ENCODE data around the gene DLG2. TPM values are rescaled to one million over a fixed set of nuclear protein-coding genes. Genes with fewer than 3 reads are reported as not detected.

Gene DLG2
- total RNA-seq, 4 donors from 2014 or later = 0.18 to 8.3 (median 2.5) TPM

DNA sequence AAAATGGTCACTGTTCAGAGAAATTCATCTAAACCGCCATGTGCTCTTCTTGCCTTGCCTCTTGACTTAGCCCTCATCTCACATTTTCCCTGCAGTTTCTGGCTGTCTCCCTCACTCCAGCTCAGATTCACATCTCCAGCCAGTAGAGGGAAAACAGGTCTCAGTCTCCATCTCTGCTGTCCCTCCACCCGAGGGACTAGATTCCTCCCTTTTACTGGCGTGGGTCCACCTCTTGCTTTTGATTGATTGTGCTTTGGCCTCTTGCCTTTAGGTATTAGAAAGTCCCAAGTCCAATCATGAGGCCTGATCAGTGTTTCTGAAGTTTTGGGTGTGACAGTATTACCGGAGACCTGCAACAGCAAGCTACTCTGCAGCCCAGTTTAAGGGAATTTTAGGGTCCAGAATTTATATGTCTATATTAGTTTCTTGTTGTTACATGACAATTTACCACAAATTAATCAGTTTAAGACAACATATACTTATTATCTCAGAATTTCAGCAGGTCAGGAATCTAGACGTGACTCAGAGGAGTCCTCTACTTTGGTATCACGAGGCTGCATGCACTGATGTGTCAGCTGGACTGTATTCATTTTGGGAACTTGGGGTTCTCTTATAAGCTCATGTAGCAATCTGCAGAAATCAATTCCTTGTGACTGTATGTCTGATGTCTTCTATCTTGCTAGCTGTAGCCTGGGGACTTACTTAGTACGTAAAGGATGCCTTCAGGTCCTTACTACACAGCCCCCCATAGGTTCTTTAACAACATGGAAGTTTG, 1535.7 kb downstream of the DLG2 start:
- Histone ChIP-seq H3K9me3 (no peaks in the 10 kb centered on the region), H3K36me3 (no peaks in the 10 kb centered on the region), H3K4me1 (no peaks in the 10 kb centered on the region), H3K27ac (no peak overlapping the region), H3K4me3 (no peak overlapping the region), H3K27me3 (no peaks in the 10 kb centered on the region)
- no peak for TF ChIP-seq CTCF (IDR thresholded peaks at IDR 0.05)
- no peak for TF ChIP-seq POLR2A (IDR thresholded peaks at IDR 0.05)
- no peak for DNase-seq

- H3K4me3 ChIP-seq = no peak overlapping the region
- H3K4me1 ChIP-seq = no peaks in the 10 kb centered on the region
- H3K27ac ChIP-seq = no peak overlapping the region
- no peak for DNase-seq
- no peaks in the 10 kb centered on the region for H3K9me3 ChIP-seq
- TF ChIP-seq CTCF (IDR thresholded peaks at IDR 0.05) (no peak), POLR2A (IDR thresholded peaks at IDR 0.05) (no peak)
- no peaks in the 10 kb centered on the region for H3K27me3 ChIP-seq
- no peaks in the 10 kb centered on the region for H3K36me3 ChIP-seq
Measured at GRCh38 chr11:84089072-84090057, 1537.8 kb downstream of the DLG2 start.

DNA sequence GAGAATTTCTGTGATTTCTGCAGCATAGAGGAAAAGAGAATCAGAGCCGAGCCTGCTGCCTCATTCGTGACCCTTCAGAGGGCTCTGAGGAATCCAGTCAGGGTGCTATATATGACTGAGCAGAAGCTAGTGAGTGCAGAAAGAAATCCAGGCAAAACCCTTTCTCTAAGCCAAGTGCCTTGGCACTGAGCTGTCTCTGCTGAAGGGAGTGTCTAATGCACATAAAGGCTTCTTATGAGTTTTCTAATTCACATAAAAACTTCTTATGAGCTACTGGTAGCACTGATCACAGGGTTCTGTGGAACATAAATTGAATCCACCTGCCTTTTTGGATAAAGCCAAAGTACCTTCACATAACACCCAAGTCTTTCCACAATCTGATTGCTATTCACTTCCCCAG, 1555.3 kb downstream of the DLG2 start:
- TF ChIP-seq POLR2A (IDR thresholded peaks at IDR 0.05) = no peak
- TF ChIP-seq CTCF (IDR thresholded peaks at IDR 0.05) = no peak

DNA sequence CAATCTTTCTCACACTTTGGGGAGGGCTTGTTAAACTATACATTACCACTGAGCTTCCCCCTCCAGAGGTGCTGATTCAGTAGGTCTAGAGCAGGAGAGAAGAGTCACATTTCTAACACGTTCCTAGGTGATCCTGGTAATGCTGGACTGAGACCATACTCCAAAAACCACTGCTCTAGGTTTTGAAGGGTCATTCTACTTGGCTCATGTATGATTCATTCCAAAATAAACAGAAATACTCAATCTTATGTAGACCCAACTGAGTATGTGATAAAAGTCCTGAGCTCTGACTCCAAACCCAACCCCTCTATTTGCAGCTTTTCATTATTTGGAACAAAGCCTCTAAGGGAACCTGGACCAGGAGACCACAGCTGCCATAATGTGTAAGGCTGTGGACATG, 1558.1 kb downstream of the DLG2 start:
- H3K4me1 ChIP-seq = no peaks in the 10 kb centered on the region
- no peak overlapping the region for H3K27ac ChIP-seq
- H3K27me3 ChIP-seq = no peaks in the 10 kb centered on the region
- H3K4me3 ChIP-seq = no peak overlapping the region
- no peak for DNase-seq
- no peaks in the 10 kb centered on the region for H3K9me3 ChIP-seq
- no peak for TF ChIP-seq POLR2A (IDR thresholded peaks at IDR 0.05)
- TF ChIP-seq CTCF (IDR thresholded peaks at IDR 0.05) = no peak
- no peaks in the 10 kb centered on the region for H3K36me3 ChIP-seq

More for the DNA sequence above, 1555.3 kb downstream of the DLG2 start:
- Histone ChIP-seq H3K4me3 (no peak overlapping the region), H3K27me3 (no peaks in the 10 kb centered on the region), H3K4me1 (no peaks in the 10 kb centered on the region), H3K36me3 (no peaks in the 10 kb centered on the region), H3K27ac (no peak overlapping the region), H3K9me3 (no peaks in the 10 kb centered on the region)
- no peak for DNase-seq

GRCh38 chr11:84061726-84062125, 1565.4 kb downstream of the DLG2 start:
- no peak for DNase-seq
- Histone ChIP-seq H3K36me3 (no peaks in the 10 kb centered on the region), H3K4me1 (no peaks in the 10 kb centered on the region), H3K4me3 (no peak overlapping the region), H3K9me3 (no peaks in the 10 kb centered on the region), H3K27ac (no peak overlapping the region), H3K27me3 (no peaks in the 10 kb centered on the region)
- TF ChIP-seq CTCF (IDR thresholded peaks at IDR 0.05) (no peak), POLR2A (IDR thresholded peaks at IDR 0.05) (no peak)
